Activated naive CD8-positive, alpha-beta T cell treated with anti-CD3 and anti-CD28 coated beads, Interleukin-2, amount 50 U/mL, for 24 hours (primary cell): Measurements from ENCODE around the gene SIK2.
"Not testable (repeated sequence)": the region's sequence is repeated elsewhere in the genome, so short reads cannot be mapped to it uniquely, and the experiment has no call there.

ENCODE experiments used
- ATAC-seq: fragments of 150-1000 bp; cut with Tn5 transposase; one replicate; pipeline ENCODE4 v1.10.0; 2021
- DNase-seq: peaks from one replicate; pipeline ENCODE4 v3.0.0; 2021
- H3K27ac Mint-ChIP-seq: one replicate; pipeline ENCODE4 v1.8.0; 2021; ENCODE audit warnings: mild to moderate bottlenecking, mixed read lengths
- H3K27me3 Mint-ChIP-seq: one replicate; pipeline ENCODE4 v1.8.0; 2021; ENCODE audit warnings: mixed read lengths
- H3K36me3 Mint-ChIP-seq: one replicate; pipeline ENCODE4 v1.8.0; 2021; ENCODE audit warnings: low read depth, mixed read lengths
- H3K4me1 Mint-ChIP-seq: one replicate; pipeline ENCODE4 v1.8.0; 2021; ENCODE audit warnings: mixed read lengths
- H3K4me3 Mint-ChIP-seq: one replicate; pipeline ENCODE4 v1.8.0; 2021; ENCODE audit warnings: mild to moderate bottlenecking, moderate library complexity, mixed read lengths
- H3K9me3 Mint-ChIP-seq: one replicate; pipeline ENCODE4 v1.8.0; 2021; ENCODE audit warnings: mixed read lengths

Gene SIK2

GRCh38 chr11:111762981-111763643 is 160.9 kb downstream of the SIK2 start:
- Mint-ChIP-seq H3K27ac (no peak overlapping the region), H3K27me3 (no peaks in the 10 kb centered on the region), H3K4me3 (no peak overlapping the region), H3K9me3 (no peaks in the 10 kb centered on the region), H3K36me3 (peaks cover 51% of the 10 kb centered on the region), H3K4me1 (peaks cover 34% of the 10 kb centered on the region)
- ATAC-seq (no peak), DNase-seq (no peak)

GRCh38 chr11:111764621-111765020 is 162.4 kb downstream of the SIK2 start:
- Mint-ChIP-seq H3K36me3 (peaks cover 41% of the 10 kb centered on the region), H3K27ac (no peak overlapping the region), H3K4me1 (peaks cover 34% of the 10 kb centered on the region), H3K9me3 (no peaks in the 10 kb centered on the region), H3K27me3 (no peaks in the 10 kb centered on the region), H3K4me3 (peak overlapping the region; percentile 97)
- ATAC-seq (no peak), DNase-seq (no peak)

- DNase-seq, result no peak
- Mint-ChIP-seq H3K4me1 (peaks cover 34% of the 10 kb centered on the region), H3K36me3 (peaks cover 35% of the 10 kb centered on the region), H3K27ac (peak overlapping the region; percentile 78), H3K4me3 (peak overlapping the region; percentile 97), H3K27me3 (no peaks in the 10 kb centered on the region), H3K9me3 (no peaks in the 10 kb centered on the region)
- ATAC-seq, result peak; percentile 56
Observed at GRCh38 chr11:111765320-111765983, 163.2 kb downstream of the SIK2 start.

GRCh38 chr11:111765984-111766833 is 164.0 kb downstream of the SIK2 start, which contains the start of gene PPP2R1B:
Gene PPP2R1B, minus strand, starts transcription at chr11:111766389. Its CDS starts 28 bp downstream, at chr11:111766361.
- H3K27me3 Mint-ChIP-seq, result no peaks in the 10 kb centered on the region
- peaks cover 27% of the 10 kb centered on the region for H3K36me3 Mint-ChIP-seq
- peak; percentile 78 for DNase-seq
- peak; percentile 95 for ATAC-seq
- H3K4me3 Mint-ChIP-seq, result peak within 1 kb of the TSS; percentile 97
- H3K27ac Mint-ChIP-seq, result peak within 1 kb of the TSS; percentile 92
- peaks cover 34% of the 10 kb centered on the region for H3K4me1 Mint-ChIP-seq
- no peaks in the 10 kb centered on the region for H3K9me3 Mint-ChIP-seq

- DNase-seq, result peak; percentile 21
- H3K4me1 Mint-ChIP-seq, result peaks cover 34% of the 10 kb centered on the region
- H3K4me3 Mint-ChIP-seq, result peak overlapping the region; percentile 97
- ATAC-seq, result no peak
- no peaks in the 10 kb centered on the region for H3K9me3 Mint-ChIP-seq
- H3K36me3 Mint-ChIP-seq, result peaks cover 25% of the 10 kb centered on the region
- no peaks in the 10 kb centered on the region for H3K27me3 Mint-ChIP-seq
- H3K27ac Mint-ChIP-seq, result peak overlapping the region; percentile 92
Observed at GRCh38 chr11:111766834-111767142, 164.5 kb downstream of the SIK2 start.

GRCh38 chr11:111770581-111771134 is 168.4 kb downstream of the SIK2 start:
- Mint-ChIP-seq H3K27ac (no peak overlapping the region), H3K4me1 (peaks cover 10% of the 10 kb centered on the region)
- no peak for DNase-seq

GRCh38 chr11:111771205-111771604 is 169.0 kb downstream of the SIK2 start:
- not testable (repeated sequence) for DNase-seq, H3K27me3 Mint-ChIP-seq, H3K9me3 Mint-ChIP-seq, H3K27ac Mint-ChIP-seq, H3K36me3 Mint-ChIP-seq, H3K4me3 Mint-ChIP-seq, ATAC-seq, H3K4me1 Mint-ChIP-seq

More at GRCh38 chr11:111770581-111771134, 168.4 kb downstream of the SIK2 start:
- Mint-ChIP-seq H3K9me3 (no peaks in the 10 kb centered on the region), H3K4me3 (no peak overlapping the region), H3K36me3 (no peaks in the 10 kb centered on the region), H3K27me3 (no peaks in the 10 kb centered on the region)
- no peak for ATAC-seq

GRCh38 chr11:111772535-111772934 is 170.3 kb downstream of the SIK2 start:
- ATAC-seq, result no peak
- Mint-ChIP-seq H3K4me1 (peaks cover 5% of the 10 kb centered on the region), H3K27me3 (no peaks in the 10 kb centered on the region), H3K27ac (no peak overlapping the region), H3K9me3 (no peaks in the 10 kb centered on the region), H3K36me3 (no peaks in the 10 kb centered on the region), H3K4me3 (no peak overlapping the region)
- no peak for DNase-seq

- ATAC-seq, result no peak
- no peaks in the 10 kb centered on the region for H3K36me3 Mint-ChIP-seq
- no peaks in the 10 kb centered on the region for H3K27me3 Mint-ChIP-seq
- peaks cover 5% of the 10 kb centered on the region for H3K4me1 Mint-ChIP-seq
- H3K9me3 Mint-ChIP-seq, result no peaks in the 10 kb centered on the region
- no peak for DNase-seq
- no peak overlapping the region for H3K4me3 Mint-ChIP-seq
- H3K27ac Mint-ChIP-seq, result no peak overlapping the region
Observed at GRCh38 chr11:111774955-111775710, 172.9 kb downstream of the SIK2 start.

- Mint-ChIP-seq H3K4me1 (peaks cover 5% of the 10 kb centered on the region), H3K9me3 (no peaks in the 10 kb centered on the region), H3K4me3 (no peak overlapping the region), H3K36me3 (no peaks in the 10 kb centered on the region), H3K27me3 (no peaks in the 10 kb centered on the region), H3K27ac (no peak overlapping the region)
- ATAC-seq, result no peak
- DNase-seq, result no peak
Observed at GRCh38 chr11:111776398-111777093, 174.3 kb downstream of the SIK2 start.

GRCh38 chr11:111777094-111778046 is 175.1 kb downstream of the SIK2 start:
- ATAC-seq (peak; percentile 79), DNase-seq (no peak)
- H3K4me1 Mint-ChIP-seq, result peaks cover 5% of the 10 kb centered on the region
- no peak overlapping the region for H3K4me3 Mint-ChIP-seq
- H3K9me3 Mint-ChIP-seq, result no peaks in the 10 kb centered on the region
- H3K36me3 Mint-ChIP-seq, result no peaks in the 10 kb centered on the region
- H3K27ac Mint-ChIP-seq, result no peak overlapping the region
- H3K27me3 Mint-ChIP-seq, result no peaks in the 10 kb centered on the region

GRCh38 chr11:111778047-111778558 is 175.9 kb downstream of the SIK2 start:
- DNase-seq (no peak), ATAC-seq (no peak)
- Mint-ChIP-seq H3K9me3 (no peaks in the 10 kb centered on the region), H3K27ac (no peak overlapping the region), H3K36me3 (no peaks in the 10 kb centered on the region), H3K4me3 (no peak overlapping the region), H3K27me3 (no peaks in the 10 kb centered on the region), H3K4me1 (peaks cover 5% of the 10 kb centered on the region)
